GM19099 (cell line): Measurements from ENCODE around the gene UGT1A10.

ENCODE experiments used
- POLR2A ChIP-seq: IDR thresholded peaks from 3 replicates; pipeline ENCODE4 v1.6.1; 2011; ENCODE audit warnings: low read depth; ENCODE audit not compliant: insufficient read length; ENCODE audit errors: extremely low read depth

The UGT1A10 gene

DNA sequence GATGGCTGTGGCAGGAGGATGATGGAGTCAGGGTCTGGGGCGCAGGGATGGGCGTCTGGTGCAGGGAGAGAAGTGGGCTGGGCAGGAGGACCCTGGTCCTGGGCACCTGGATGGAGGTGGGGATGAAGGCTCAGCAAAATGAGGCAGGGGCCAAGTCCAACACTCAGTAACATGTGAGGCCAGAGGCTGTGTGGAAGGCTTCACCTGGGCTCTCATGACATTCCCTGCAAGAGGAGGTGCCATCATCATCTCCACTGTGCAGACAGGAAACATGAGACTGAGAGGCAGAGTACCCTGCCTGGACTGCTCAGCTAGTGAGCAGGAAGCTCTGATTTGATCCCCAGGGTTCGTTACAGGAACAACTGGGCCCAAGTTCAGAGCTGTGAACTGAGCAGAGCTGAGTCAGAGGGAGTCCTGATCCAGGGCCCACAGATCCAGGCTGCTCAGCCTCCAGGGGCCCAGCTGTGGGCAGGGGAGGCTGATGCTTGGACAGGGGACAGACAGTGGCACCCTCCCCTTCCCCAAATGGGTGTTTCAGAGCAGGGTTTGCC is 181.2 kb downstream of the UGT1A10 start:
- no peak for TF ChIP-seq POLR2A

- no peak for TF ChIP-seq POLR2A
Measured at GRCh38 chr2:233817995-233818638, 181.9 kb downstream of the UGT1A10 start.

- TF ChIP-seq POLR2A = no peak
Measured at GRCh38 chr2:233818639-233819621, 182.7 kb downstream of the UGT1A10 start.

GRCh38 chr2:233819884-233820773 is 183.9 kb downstream of the UGT1A10 start:
- TF ChIP-seq POLR2A = no peak

DNA sequence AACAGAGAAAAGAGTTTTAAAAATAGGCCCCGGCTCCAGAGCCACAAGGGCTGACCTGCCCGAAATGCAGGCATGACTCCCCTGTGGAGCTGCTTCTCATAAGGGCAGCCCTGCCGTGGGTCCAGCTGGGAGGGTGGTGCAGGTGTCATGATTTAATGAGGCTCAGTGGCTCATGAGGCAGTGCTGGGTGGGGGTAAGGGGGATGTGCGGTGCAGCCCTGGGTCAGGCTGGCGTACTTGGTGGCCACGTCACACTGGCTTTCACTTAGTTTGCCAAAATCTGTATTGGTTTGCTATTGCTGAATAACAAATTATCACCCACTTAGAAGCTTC is 184.5 kb downstream of the UGT1A10 start:
- TF ChIP-seq POLR2A = no peak

DNA sequence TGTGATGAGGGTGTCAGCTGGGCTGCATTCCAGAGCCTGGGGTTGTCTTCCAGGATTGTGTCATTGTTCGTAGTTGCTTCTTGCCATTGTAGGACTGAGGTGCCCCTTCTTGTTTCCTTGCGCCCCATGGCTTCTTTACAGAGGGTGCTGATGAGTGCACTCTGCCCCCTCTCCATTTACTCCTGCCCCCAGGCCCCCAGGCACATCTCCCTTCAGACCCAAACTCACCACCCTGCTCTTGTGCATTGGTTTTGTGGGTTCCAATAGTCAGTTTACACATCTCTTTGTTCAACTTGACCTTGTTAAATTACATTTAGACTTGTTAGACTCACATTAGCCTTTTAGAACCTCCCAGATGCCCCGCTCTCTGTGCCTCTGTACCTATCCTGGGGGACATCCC is 184.9 kb downstream of the UGT1A10 start:
- TF ChIP-seq POLR2A = no peak

DNA sequence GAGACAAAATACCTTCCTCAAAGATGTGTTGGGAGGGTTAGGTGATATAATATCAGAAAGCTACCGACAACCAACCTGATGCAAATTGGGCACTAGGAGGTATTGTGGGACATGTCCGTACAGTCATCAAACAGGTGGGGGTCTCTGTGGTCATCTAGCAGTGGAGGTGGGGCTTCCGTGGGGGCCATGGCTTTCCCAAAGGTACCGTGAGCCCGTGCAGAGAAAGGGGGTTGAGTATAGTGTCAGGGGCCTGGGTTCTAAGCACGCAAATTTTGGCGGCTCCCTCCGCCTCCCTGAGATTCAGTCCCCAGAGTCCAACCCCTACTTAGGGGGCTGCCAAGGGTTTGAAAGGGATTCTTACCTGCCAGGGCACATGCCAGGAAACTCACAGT is 185.5 kb downstream of the UGT1A10 start:
- no peak for TF ChIP-seq POLR2A

DNA sequence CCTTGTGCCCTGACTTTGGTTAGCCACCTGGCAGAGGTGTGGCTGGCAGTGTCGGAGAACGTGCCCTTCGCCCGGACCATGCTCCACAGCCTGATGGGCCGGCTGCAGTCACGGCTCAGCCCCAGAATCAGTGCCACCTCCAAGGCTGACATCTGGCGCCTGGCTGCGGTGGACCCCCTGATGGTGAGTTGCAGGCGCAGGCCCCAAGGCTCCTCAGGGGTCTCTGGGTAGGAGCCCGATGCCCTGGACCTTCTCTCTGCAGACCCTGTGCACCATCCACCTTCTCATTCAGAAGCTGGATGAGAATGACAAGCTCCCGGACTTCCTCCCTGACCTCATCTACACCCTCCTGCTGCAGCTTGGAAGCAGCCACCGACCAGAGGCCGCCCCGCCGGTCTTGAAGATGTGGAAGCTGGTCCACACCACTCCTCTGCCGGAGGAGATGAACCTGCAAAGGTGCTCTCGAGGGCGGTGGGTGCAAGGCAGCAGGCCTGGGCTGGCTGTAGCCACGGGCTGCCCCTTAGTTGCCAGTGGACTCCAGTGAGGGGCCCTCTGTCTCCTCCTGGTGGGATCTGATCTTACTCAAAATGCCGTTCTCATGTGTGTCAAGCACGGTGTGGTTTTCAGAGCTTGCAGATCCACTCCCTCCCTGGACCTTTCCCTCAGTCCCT is 186.0 kb downstream of the UGT1A10 start:
- no peak for TF ChIP-seq POLR2A
